Esophagus muscularis mucosa (tissue), 4 donors: ENCODE data around the gene NCKAP5. TPM values are rescaled to one million over a fixed set of nuclear protein-coding genes. Genes with fewer than 3 reads are reported as not detected.

Experiments
- DNase-seq: peaks from one replicate; pipeline ENCODE4 v3.0.0-alpha.2; 2017; ENCODE audit errors: extremely low spot score
- H3K27ac ChIP-seq, 4 donors: fragments of 200-600 bp; sonication (generic); replicated peaks in 1 of 4; 1 replicate in 3 of 4; 2 replicates in 1 of 4; pipeline ENCODE4 v1.5.1; 2016 to 2019; ENCODE audit warnings: mild to moderate bottlenecking in 1 of 4
- H3K27me3 ChIP-seq, 4 donors: fragments of 200-600 bp; sonication (generic); one replicate each; pipeline versions ENCODE4 v1.5.1 to v1.6.0; 2016 to 2019
- H3K36me3 ChIP-seq, 4 donors: fragments of 200-600 bp; sonication (generic); one replicate each; pipeline ENCODE4 v1.5.1; 2016 to 2019
- H3K4me1 ChIP-seq, 4 donors: fragments of 200-600 bp; sonication (generic); one replicate each; pipeline ENCODE4 v1.5.1; 2016 to 2019
- H3K4me3 ChIP-seq, 4 donors: fragments of 200-600 bp; sonication (generic); 1 replicate in 2 of 4; 2 replicates in 2 of 4; pipeline ENCODE4 v1.5.1; 2016 to 2019; ENCODE audit warnings: mild to moderate bottlenecking in 4 of 4, moderate library complexity in 1 of 4
- H3K9me3 ChIP-seq, 4 donors: fragments of 200-600 bp; sonication (generic); 1 replicate in 3 of 4; 2 replicates in 1 of 4; pipeline ENCODE4 v1.5.1; 2016 to 2019
- EP300 ChIP-seq: sonication (generic); formaldehyde crosslinking; IDR thresholded peaks from one replicate; pipeline ENCODE4 v1.6.1; 2017; ENCODE audit warnings: antibody characterized with exemption
- POLR2A ChIP-seq: fragments of 450-650 bp; IDR thresholded peaks from one replicate; pipeline ENCODE4 v1.6.1; 2017; ENCODE audit warnings: antibody characterized with exemption, moderate library complexity, mild to moderate bottlenecking, low read depth
- POLR2AphosphoS5 ChIP-seq, 2 donors: sonication (generic); formaldehyde crosslinking; IDR thresholded peaks; one replicate each; pipeline ENCODE4 v1.6.1; 2017; ENCODE audit warnings: antibody characterized with exemption in 2 of 2
- WGBS: methylation state at CpG from one replicate; pipeline ENCODE4 v1.1.5; 2018; 5-methylcytosine and 5-hydroxymethylcytosine counted together
- intact Hi-C: fragments of 100-400 bp; cut with DNase I; formaldehyde crosslinking; loops from one replicate; pipeline ENCODE4 v1.15.1; 2023
- total RNA-seq, 4 donors: library from RNA; depleted of rRNA; stranded (reverse); fragments of >200 nt; gene quantifications; one replicate each; pipeline versions ENCODE4 v1.1.0 to v1.2.1, GENCODE V29; 2016
- TF ChIP-seq, protein P1 (sequence below), 3 experiments: fragments of 200-600 bp in 2 of 3; fragments of 450-650 bp in 1 of 3; sonication (generic) in 2 of 3; IDR thresholded peaks; one replicate each; pipeline ENCODE4 v1.5.1; 2017 to 2019; ENCODE audit warnings: antibody characterized with exemption in 3 of 3, mild to moderate bottlenecking in 2 of 3, moderate library complexity in 1 of 3

NCKAP5 gene
- total RNA-seq, 4 donors from 2014 or later, result 0.33 to 1.8 (median 1.0) TPM

DNA sequence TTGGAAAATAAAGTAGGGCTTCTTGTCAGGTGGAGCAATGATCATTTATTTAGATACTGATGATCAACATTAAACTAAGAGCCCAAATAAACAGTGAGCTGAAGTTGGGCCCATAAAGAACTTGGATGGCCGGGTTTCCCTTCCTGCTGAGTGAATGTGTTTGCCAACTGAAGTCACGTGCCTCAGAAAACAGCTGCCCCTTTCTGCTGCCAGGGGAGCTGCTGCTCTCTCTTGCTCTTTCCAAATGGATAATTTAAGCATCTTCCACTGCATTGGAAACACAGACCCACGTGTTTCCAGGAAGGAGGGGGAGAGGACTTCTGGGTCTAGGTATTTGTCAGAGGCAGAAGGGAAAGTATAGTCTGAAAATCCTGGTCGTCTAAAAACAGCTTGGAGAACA is 22.9 kb upstream of the NCKAP5 start:
- TF ChIP-seq EP300, result no peak
- TF ChIP-seq, protein P1, sequence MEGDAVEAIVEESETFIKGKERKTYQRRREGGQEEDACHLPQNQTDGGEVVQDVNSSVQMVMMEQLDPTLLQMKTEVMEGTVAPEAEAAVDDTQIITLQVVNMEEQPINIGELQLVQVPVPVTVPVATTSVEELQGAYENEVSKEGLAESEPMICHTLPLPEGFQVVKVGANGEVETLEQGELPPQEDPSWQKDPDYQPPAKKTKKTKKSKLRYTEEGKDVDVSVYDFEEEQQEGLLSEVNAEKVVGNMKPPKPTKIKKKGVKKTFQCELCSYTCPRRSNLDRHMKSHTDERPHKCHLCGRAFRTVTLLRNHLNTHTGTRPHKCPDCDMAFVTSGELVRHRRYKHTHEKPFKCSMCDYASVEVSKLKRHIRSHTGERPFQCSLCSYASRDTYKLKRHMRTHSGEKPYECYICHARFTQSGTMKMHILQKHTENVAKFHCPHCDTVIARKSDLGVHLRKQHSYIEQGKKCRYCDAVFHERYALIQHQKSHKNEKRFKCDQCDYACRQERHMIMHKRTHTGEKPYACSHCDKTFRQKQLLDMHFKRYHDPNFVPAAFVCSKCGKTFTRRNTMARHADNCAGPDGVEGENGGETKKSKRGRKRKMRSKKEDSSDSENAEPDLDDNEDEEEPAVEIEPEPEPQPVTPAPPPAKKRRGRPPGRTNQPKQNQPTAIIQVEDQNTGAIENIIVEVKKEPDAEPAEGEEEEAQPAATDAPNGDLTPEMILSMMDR (IDR thresholded peaks at IDR 0.05), result no peak
- TF ChIP-seq POLR2AphosphoS5 (IDR thresholded peaks at IDR 0.05), result peak in 1 of 2 donors; percentile 34
- no peak for TF ChIP-seq POLR2A
- no peaks in the 10 kb centered on the region for H3K36me3 ChIP-seq
- H3K9me3 ChIP-seq, result no peaks in the 10 kb centered on the region
- DNase-seq, result no peak
- intact Hi-C loops, result no loop called here
- WGBS, result 18% methylated on average over 4 of the region's 4 CpGs
- H3K4me1 ChIP-seq, result peaks cover 16 to 25% (median 22%) of the 10 kb centered on the region in 4 donors
- H3K4me3 ChIP-seq, result no peak overlapping the region
- no peak overlapping the region for H3K27ac ChIP-seq
- H3K27me3 ChIP-seq, result no peaks in the 10 kb centered on the region

DNA sequence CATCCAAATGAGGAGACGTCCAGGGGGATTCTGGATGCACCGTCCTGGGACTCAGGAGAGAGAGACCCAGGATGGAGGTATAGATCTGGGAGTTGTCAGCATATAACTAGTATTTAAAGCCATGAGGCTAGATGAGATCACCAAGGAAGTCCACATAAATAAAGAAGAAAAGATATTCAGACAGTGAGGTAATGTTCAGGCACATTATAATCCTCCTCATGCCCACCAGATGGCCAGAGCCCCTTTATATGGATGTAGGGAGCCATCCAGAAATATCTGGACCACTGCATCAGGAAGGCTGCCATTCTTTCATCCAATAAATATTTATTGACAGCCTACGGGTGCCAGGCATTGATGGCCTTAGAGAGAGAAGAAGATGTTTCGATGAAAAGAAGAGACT is 21.2 kb upstream of the NCKAP5 start:
- Histone ChIP-seq H3K27me3 (no peaks in the 10 kb centered on the region), H3K9me3 (no peaks in the 10 kb centered on the region), H3K27ac (no peak overlapping the region), H3K4me3 (no peak overlapping the region), H3K4me1 (peaks cover 16 to 25% (median 22%) of the 10 kb centered on the region in 4 donors), H3K36me3 (no peaks in the 10 kb centered on the region)
- TF ChIP-seq POLR2AphosphoS5 (IDR thresholded peaks at IDR 0.05) (no peak), POLR2A (no peak), EP300 (no peak)
- TF ChIP-seq, protein P1 (IDR thresholded peaks at IDR 0.05), result no peak
- no peak for DNase-seq
- intact Hi-C loops, result no loop called here
- 62% methylated on average over 4 of the region's 4 CpGs for WGBS

DNA sequence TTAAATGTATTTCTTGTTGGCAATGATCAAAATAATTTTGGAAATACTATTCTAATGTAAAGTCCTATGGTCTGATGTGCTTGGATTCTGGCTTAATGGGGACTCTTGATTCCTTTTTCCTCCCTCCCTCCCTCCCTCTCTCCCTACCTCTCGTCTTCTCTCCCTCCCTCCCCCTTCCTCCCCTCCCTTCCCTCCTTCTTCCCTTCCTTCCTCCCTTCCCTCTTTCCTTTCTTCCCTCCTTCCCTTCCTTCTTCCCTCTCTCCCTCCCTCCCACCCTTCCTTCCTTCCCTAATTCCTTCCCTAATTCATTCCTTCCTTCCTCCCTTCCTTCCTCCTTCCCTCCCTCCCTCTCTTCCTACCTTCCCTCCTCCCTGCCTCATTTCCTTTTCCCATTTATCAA is 19.9 kb upstream of the NCKAP5 start:
- Histone ChIP-seq H3K9me3 (no peaks in the 10 kb centered on the region), H3K36me3 (no peaks in the 10 kb centered on the region), H3K4me1 (peaks cover 16 to 25% (median 19%) of the 10 kb centered on the region in 4 donors), H3K4me3 (no peak overlapping the region), H3K27me3 (no peaks in the 10 kb centered on the region), H3K27ac (no peak overlapping the region)
- DNase-seq, result no peak
- no peak for TF ChIP-seq EP300
- TF ChIP-seq POLR2AphosphoS5 (IDR thresholded peaks at IDR 0.05), result no peak
- no peak for TF ChIP-seq POLR2A
- TF ChIP-seq, protein P1 (IDR thresholded peaks at IDR 0.05), result no peak
- WGBS, result 76% methylated on average over 1 of the region's 1 CpG
- intact Hi-C loops, result no loop called here

DNA sequence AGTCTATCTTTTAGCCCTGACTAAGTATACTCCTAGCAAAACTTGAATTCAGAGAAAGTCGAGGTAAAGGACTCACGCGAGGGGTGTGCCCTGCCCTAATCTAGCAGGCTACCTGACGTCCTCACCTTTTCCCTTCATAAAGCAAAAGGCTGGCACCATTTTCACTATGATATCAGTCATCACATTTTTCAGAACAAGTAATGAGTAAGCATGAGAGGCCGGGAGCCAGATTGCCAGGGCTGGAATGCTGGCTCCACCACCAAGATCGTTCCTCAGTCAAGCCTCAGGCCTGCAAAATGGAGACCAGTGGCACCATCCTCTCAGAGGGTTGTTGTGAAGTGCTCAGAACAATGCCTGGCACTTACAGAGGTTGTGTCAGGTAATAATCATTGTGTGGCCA is 18.7 kb upstream of the NCKAP5 start:
- no peaks in the 10 kb centered on the region for H3K36me3 ChIP-seq
- H3K27me3 ChIP-seq, result no peaks in the 10 kb centered on the region
- no peak overlapping the region for H3K4me3 ChIP-seq
- DNase-seq, result no peak
- WGBS, result 77% methylated on average over 6 of the region's 6 CpGs
- intact Hi-C loops, result no loop called here
- H3K4me1 ChIP-seq, result peaks cover 6 to 13% (median 9%) of the 10 kb centered on the region in 4 donors
- no peaks in the 10 kb centered on the region for H3K9me3 ChIP-seq
- H3K27ac ChIP-seq, result no peak overlapping the region
- TF ChIP-seq EP300, result no peak
- TF ChIP-seq POLR2AphosphoS5 (IDR thresholded peaks at IDR 0.05), result no peak
- no peak for TF ChIP-seq POLR2A
- TF ChIP-seq, protein P1 (IDR thresholded peaks at IDR 0.05), result no peak
